HEK293 (cell line): ENCODE measurements around the gene KRT80.

Experiments used
- GLIS1 ChIP-seq: fragments of 450-650 bp; formaldehyde crosslinking; IDR thresholded peaks from 2 replicates; pipeline ENCODE4 v1.5.1; 2016; ENCODE audit warnings: missing biosample characterization, missing genetic modification characterization
- KLF1 ChIP-seq: fragments of 450-650 bp; formaldehyde crosslinking; IDR thresholded peaks from 2 replicates; pipeline ENCODE4 v1.5.1; 2016; ENCODE audit warnings: missing biosample characterization, missing genetic modification characterization
- KLF16 ChIP-seq: fragments of 450-650 bp; formaldehyde crosslinking; IDR thresholded peaks from 2 replicates; pipeline ENCODE4 v1.5.1; 2017; ENCODE audit warnings: missing biosample characterization, missing genetic modification characterization
- KLF9 ChIP-seq: fragments of 450-650 bp; formaldehyde crosslinking; IDR thresholded peaks from 2 replicates; pipeline ENCODE4 v1.5.1; 2016; ENCODE audit warnings: missing biosample characterization, missing genetic modification characterization, low read depth
- MEIS1 ChIP-seq: sonication (generic); formaldehyde crosslinking; IDR thresholded peaks from 2 replicates; pipeline ENCODE4 v1.8.1; 2022; ENCODE audit warnings: missing genetic modification reagents, mild to moderate bottlenecking, borderline replicate concordance
- OVOL3 ChIP-seq: fragments of 450-650 bp; formaldehyde crosslinking; IDR thresholded peaks from 2 replicates; pipeline ENCODE4 v1.5.1; 2016; ENCODE audit warnings: missing biosample characterization, missing genetic modification characterization
- PBX3 ChIP-seq: sonication (generic); formaldehyde crosslinking; IDR thresholded peaks from 2 replicates; pipeline ENCODE4 v1.8.1; 2022; ENCODE audit warnings: mild to moderate bottlenecking, moderate library complexity, missing genetic modification reagents
- REPIN1 ChIP-seq: fragments of 450-650 bp; formaldehyde crosslinking; IDR thresholded peaks from 2 replicates; pipeline ENCODE4 v1.5.1; 2017; ENCODE audit warnings: missing biosample characterization, missing genetic modification characterization, low read depth
- SP7 ChIP-seq: fragments of 450-650 bp; formaldehyde crosslinking; IDR thresholded peaks from 2 replicates; pipeline ENCODE4 v1.5.1; 2016; ENCODE audit warnings: missing biosample characterization, missing genetic modification characterization
- ZBTB11 ChIP-seq: fragments of 450-650 bp; formaldehyde crosslinking; conservative IDR thresholded peaks from 2 replicates; pipeline ENCODE4 v1.5.1; 2016; ENCODE audit warnings: low read depth, missing biosample characterization, missing genetic modification characterization
- ZBTB26 ChIP-seq: fragments of 450-650 bp; formaldehyde crosslinking; optimal IDR thresholded peaks from 2 replicates; pipeline ENCODE3; 2016; ENCODE audit warnings: missing biosample characterization, mild to moderate bottlenecking, missing genetic modification characterization
- ZBTB49 ChIP-seq: fragments of 450-650 bp; formaldehyde crosslinking; IDR thresholded peaks from 2 replicates; pipeline ENCODE4 v1.5.1; 2016; ENCODE audit warnings: missing biosample characterization, missing genetic modification characterization, low read depth
- ZFP3 ChIP-seq: fragments of 450-650 bp; formaldehyde crosslinking; IDR thresholded peaks from 2 replicates; pipeline ENCODE4 v1.5.1; 2016; ENCODE audit warnings: low read depth, missing biosample characterization, missing genetic modification characterization
- ZNF10 ChIP-seq: fragments of 450-650 bp; formaldehyde crosslinking; IDR thresholded peaks from 2 replicates; pipeline ENCODE4 v1.5.1; 2017; ENCODE audit warnings: missing biosample characterization, missing genetic modification characterization
- ZNF112 ChIP-seq: fragments of 450-650 bp; formaldehyde crosslinking; IDR thresholded peaks from 2 replicates; pipeline ENCODE4 v1.5.0; 2017; ENCODE audit warnings: missing biosample characterization, missing genetic modification characterization
- ZNF175 ChIP-seq: fragments of 450-650 bp; formaldehyde crosslinking; IDR thresholded peaks from 2 replicates; pipeline ENCODE4 v1.5.1; 2016; ENCODE audit warnings: missing biosample characterization, missing genetic modification characterization
- ZNF214 ChIP-seq: fragments of 450-650 bp; formaldehyde crosslinking; IDR thresholded peaks from 2 replicates; pipeline ENCODE4 v1.5.1; 2017; ENCODE audit warnings: missing biosample characterization, mild to moderate bottlenecking, missing genetic modification characterization, borderline replicate concordance
- ZNF26 ChIP-seq: fragments of 450-650 bp; formaldehyde crosslinking; IDR thresholded peaks from 2 replicates; pipeline ENCODE4 v1.5.1; 2016; ENCODE audit warnings: missing biosample characterization, missing genetic modification characterization
- ZNF302 ChIP-seq: fragments of 450-650 bp; formaldehyde crosslinking; IDR thresholded peaks from 2 replicates; pipeline ENCODE4 v1.5.1; 2016; ENCODE audit warnings: missing biosample characterization, missing genetic modification characterization, low read depth
- ZNF335 ChIP-seq: fragments of 450-650 bp; formaldehyde crosslinking; conservative IDR thresholded peaks from 2 replicates; pipeline ENCODE4 v1.5.1; 2016; ENCODE audit warnings: missing biosample characterization, missing genetic modification characterization
- ZNF398 ChIP-seq: fragments of 450-650 bp; formaldehyde crosslinking; IDR thresholded peaks from 2 replicates; pipeline ENCODE4 v1.5.1; 2017; ENCODE audit warnings: missing biosample characterization, missing genetic modification characterization
- ZNF48 ChIP-seq: fragments of 450-650 bp; formaldehyde crosslinking; IDR thresholded peaks from 2 replicates; pipeline ENCODE4 v1.5.1; 2016; ENCODE audit warnings: missing biosample characterization, missing genetic modification characterization
- ZNF514 ChIP-seq: fragments of 450-650 bp; formaldehyde crosslinking; IDR thresholded peaks from 2 replicates; pipeline ENCODE4 v1.5.1; 2016; ENCODE audit warnings: missing biosample characterization, missing genetic modification characterization
- ZNF596 ChIP-seq: fragments of 450-650 bp; IDR thresholded peaks from 2 replicates; pipeline ENCODE4 v1.5.0; 2018; ENCODE audit warnings: missing biosample characterization, mild to moderate bottlenecking, missing genetic modification characterization, moderate library complexity
- ZNF658 ChIP-seq: fragments of 450-650 bp; formaldehyde crosslinking; IDR thresholded peaks from 2 replicates; pipeline ENCODE4; 2016; ENCODE audit warnings: missing biosample characterization, missing genetic modification characterization
- ZNF660 ChIP-seq: fragments of 450-650 bp; IDR thresholded peaks from 2 replicates; pipeline ENCODE4 v1.5.1; 2018; ENCODE audit warnings: missing biosample characterization, mild to moderate bottlenecking, missing genetic modification characterization
- ZNF677 ChIP-seq: fragments of 450-650 bp; IDR thresholded peaks from 2 replicates; pipeline ENCODE4 v1.5.0; 2018; ENCODE audit warnings: missing biosample characterization, mild to moderate bottlenecking, missing genetic modification characterization, moderate library complexity
- ZNF76 ChIP-seq: fragments of 450-650 bp; formaldehyde crosslinking; IDR thresholded peaks from 2 replicates; pipeline ENCODE4; 2016; ENCODE audit warnings: low read depth, missing biosample characterization, missing genetic modification characterization, borderline replicate concordance

KRT80 gene

GRCh38 chr12:52191841-52192791 lies at the start of gene KRT80 (continued):
- TF ChIP-seq ZBTB26 (no peak), ZNF26 (tag by site-specific recombination) (no peak), PBX3 (CRISPR knock-in tag) (no peak), ZNF335 (peak; percentile 53), ZNF175 (tag by site-specific recombination) (no peak), OVOL3 (tag by site-specific recombination) (no peak), ZFP3 (tag by site-specific recombination) (no peak), ZNF214 (tag by site-specific recombination) (no peak), MEIS1 (CRISPR knock-in tag) (no peak), KLF1 (tag by site-specific recombination) (peak; percentile 48), REPIN1 (tag by site-specific recombination) (no peak), KLF16 (no peak; the same call in none of the 2 replicates), ZNF398 (peak; percentile 97), ZNF514 (tag by site-specific recombination) (no peak), ZNF660 (tag by site-specific recombination) (peak; percentile 96), ZNF658 (tag by site-specific recombination) (no peak), ZBTB49 (no peak), ZNF48 (no peak), GLIS1 (peak; percentile 64), ZNF302 (no peak), SP7 (tag by site-specific recombination) (peak; percentile 85), ZNF10 (tag by site-specific recombination) (peak; percentile 34; the same call in 1 of the 2 replicates), ZNF596 (tag by site-specific recombination) (no peak), ZBTB11 (tag by site-specific recombination) (peak; percentile 46; the same call in 1 of the 2 replicates), ZNF112 (no peak), ZNF76 (no peak), ZNF677 (no peak), KLF9 (tag by site-specific recombination) (no peak)
